ENCODE data around the gene EIF1AX. TPM values are rescaled to one million over a fixed set of nuclear protein-coding genes. Genes with fewer than 3 reads are reported as not detected.
"Not testable (repeated sequence)": the region's sequence is repeated elsewhere in the genome, so short reads cannot be mapped to it uniquely, and the experiment has no call there.

EIF1AX gene
- polyA plus RNA-seq, 10 donors: 59.7 to 107 (median 81.5) TPM

GRCh38 chrX:20129547-20129946 lies 12.1 kb downstream of the EIF1AX start:
- no peak for DNase-seq

- DNase-seq: no peak
These were observed 13.0 kb downstream of the EIF1AX start for GRCh38 chrX:20128670-20129069.

GRCh38 chrX:20127440-20127839 lies 14.2 kb downstream of the EIF1AX start:
- not testable (repeated sequence) for DNase-seq

GRCh38 chrX:20126833-20127232 lies 14.8 kb downstream of the EIF1AX start:
- not testable (repeated sequence) for DNase-seq

GRCh38 chrX:20124964-20125363 lies 16.7 kb downstream of the EIF1AX start:
- no peak for DNase-seq

- no peak for DNase-seq
These were observed 23.4 kb downstream of the EIF1AX start for GRCh38 chrX:20118065-20118824.

GRCh38 chrX:20116577-20117240 lies 24.9 kb downstream of the EIF1AX start, which contains the start of gene MAP7D2:
MAP7D2 (minus strand) TSS chrX:20116907; CDS start chrX:20116879, 28 bp downstream.
- peak in 1 of 3 donors; percentile 15 for DNase-seq

GRCh38 chrX:20116087-20116576 lies 25.5 kb downstream of the EIF1AX start:
- DNase-seq: peak in 1 of 3 donors; percentile 4

GRCh38 chrX:20112022-20112774 lies 29.4 kb downstream of the EIF1AX start:
- DNase-seq: no peak

- DNase-seq: no peak
These were observed 30.4 kb downstream of the EIF1AX start for GRCh38 chrX:20111271-20111670.

- DNase-seq: no peak
These were observed 39.6 kb downstream of the EIF1AX start for GRCh38 chrX:20101934-20102581.

- no peak for DNase-seq
These were observed 50.1 kb downstream of the EIF1AX start for GRCh38 chrX:20091499-20091898.

GRCh38 chrX:20089845-20090244 lies 51.8 kb downstream of the EIF1AX start:
- DNase-seq: no peak

- no peak for DNase-seq
These were observed 61.4 kb downstream of the EIF1AX start for GRCh38 chrX:20080277-20080676.

Other genes with a start within 250 kb of the EIF1AX start
- 10 to 100 TPM in 4 of 10 donors, 1 to 10 TPM in 6; 4.2 to 12.9 (median 6.6) TPM for gene BCLAF3, start 150.8 kb downstream of the EIF1AX start, polyA plus RNA-seq (ENCODE audit: insufficient read length in 10 of 10)
- 1 to 10 TPM in 1 of 10 donors, under 1 TPM in 9; 0.39 to 1.7 (median 0.60) TPM for gene MAP7D2, start 24.9 kb downstream of the EIF1AX start, polyA plus RNA-seq (ENCODE audit: insufficient read length in 10 of 10)
- gene RPS6KA3, start 125.1 kb upstream of the EIF1AX start, polyA plus RNA-seq (ENCODE audit: insufficient read length in 10 of 10): 10 to 100 TPM; 27.5 to 62.5 (median 37.8) TPM